ENCODE measurements around the gene HNF1A.
A peak's percentile ranks its signal among the peaks of the same experiment; 100 is the strongest.

HNF1A gene

GRCh38 chr12:121011820-121012219 lies 33.5 kb downstream of the HNF1A start:
- H3K36me3 ChIP-seq (ENCODE audit: control insufficient read depth, insufficient read depth, low read length) = peaks cover 58% of the 10 kb centered on the region

GRCh38 chr12:121013715-121014114 lies 35.4 kb downstream of the HNF1A start:
- Histone ChIP-seq H3K36me3 (ENCODE audit: control insufficient read depth, insufficient read depth, low read length) (peaks cover 39% of the 10 kb centered on the region), H3K9ac (ENCODE audit: low read depth, low read length) (no peak overlapping the region), H3K9me3 (ENCODE audit: control insufficient read depth, insufficient read depth, low read length) (no peaks in the 10 kb centered on the region), H3K4me1 (ENCODE audit: control insufficient read depth, insufficient read depth, low read length) (peaks cover 6% of the 10 kb centered on the region; the same call in 1 of the 2 replicates), H3K27ac (ENCODE audit: low read depth, low read length) (no peak overlapping the region), H3K4me3 (ENCODE audit: low read depth, low read length) (no peak overlapping the region), H3K27me3 (ENCODE audit: control insufficient read depth, insufficient read depth, low read length) (no peaks in the 10 kb centered on the region)

More at GRCh38 chr12:121011820-121012219, 33.5 kb downstream of the HNF1A start:
- H3K27ac ChIP-seq (ENCODE audit: low read depth, low read length) = no peak overlapping the region
- H3K4me3 ChIP-seq (ENCODE audit: low read depth, low read length) = no peak overlapping the region
- H3K9me3 ChIP-seq (ENCODE audit: control insufficient read depth, insufficient read depth, low read length) = no peaks in the 10 kb centered on the region
- peaks cover 6% of the 10 kb centered on the region; the same call in 1 of the 2 replicates for H3K4me1 ChIP-seq (ENCODE audit: control insufficient read depth, insufficient read depth, low read length)
- H3K27me3 ChIP-seq (ENCODE audit: control insufficient read depth, insufficient read depth, low read length) = no peaks in the 10 kb centered on the region
- no peak overlapping the region for H3K9ac ChIP-seq (ENCODE audit: low read depth, low read length)

- peak within 1 kb of the TSS; percentile 80 for H3K27ac ChIP-seq (ENCODE audit: low read depth, low read length)
- no peaks in the 10 kb centered on the region for H3K9me3 ChIP-seq (ENCODE audit: control insufficient read depth, insufficient read depth, low read length)
- H3K9ac ChIP-seq (ENCODE audit: low read depth, low read length) = peak within 1 kb of the TSS; percentile 86
- peaks cover 18% of the 10 kb centered on the region for H3K36me3 ChIP-seq (ENCODE audit: control insufficient read depth, insufficient read depth, low read length)
- peaks cover 6% of the 10 kb centered on the region; the same call in 1 of the 2 replicates for H3K4me1 ChIP-seq (ENCODE audit: control insufficient read depth, insufficient read depth, low read length)
- H3K4me3 ChIP-seq (ENCODE audit: low read depth, low read length) = peak within 1 kb of the TSS; percentile 80
- H3K27me3 ChIP-seq (ENCODE audit: control insufficient read depth, insufficient read depth, low read length) = no peaks in the 10 kb centered on the region
Observed at GRCh38 chr12:121015825-121016766, 37.8 kb downstream of the HNF1A start, which contains the start of gene C12orf43. Gene C12orf43 (minus strand): TSS chr12:121016487. CDS start chr12:121016474, 13 bp downstream.

- no peak overlapping the region for H3K27ac ChIP-seq (ENCODE audit: low read depth, low read length)
- H3K4me1 ChIP-seq (ENCODE audit: control insufficient read depth, insufficient read depth, low read length) = peaks cover 6% of the 10 kb centered on the region; the same call in 1 of the 2 replicates
- H3K9ac ChIP-seq (ENCODE audit: low read depth, low read length) = no peak overlapping the region
- no peaks in the 10 kb centered on the region for H3K9me3 ChIP-seq (ENCODE audit: control insufficient read depth, insufficient read depth, low read length)
- H3K36me3 ChIP-seq (ENCODE audit: control insufficient read depth, insufficient read depth, low read length) = peaks cover 8% of the 10 kb centered on the region; the same call in 1 of the 2 replicates
- H3K27me3 ChIP-seq (ENCODE audit: control insufficient read depth, insufficient read depth, low read length) = no peaks in the 10 kb centered on the region
- H3K4me3 ChIP-seq (ENCODE audit: low read depth, low read length) = no peak overlapping the region
Observed at GRCh38 chr12:121017966-121018491, 39.7 kb downstream of the HNF1A start.

- no peak overlapping the region for H3K9ac ChIP-seq (ENCODE audit: low read depth, low read length)
- H3K4me3 ChIP-seq (ENCODE audit: low read depth, low read length) = no peak overlapping the region
- no peaks in the 10 kb centered on the region for H3K27me3 ChIP-seq (ENCODE audit: control insufficient read depth, insufficient read depth, low read length)
- peaks cover 6% of the 10 kb centered on the region; the same call in 1 of the 2 replicates for H3K4me1 ChIP-seq (ENCODE audit: control insufficient read depth, insufficient read depth, low read length)
- no peaks in the 10 kb centered on the region for H3K9me3 ChIP-seq (ENCODE audit: control insufficient read depth, insufficient read depth, low read length)
- H3K36me3 ChIP-seq (ENCODE audit: control insufficient read depth, insufficient read depth, low read length) = no peaks in the 10 kb centered on the region
- no peak overlapping the region for H3K27ac ChIP-seq (ENCODE audit: low read depth, low read length)
Observed at GRCh38 chr12:121018860-121019617, 40.7 kb downstream of the HNF1A start.

GRCh38 chr12:121021754-121022153 lies 43.4 kb downstream of the HNF1A start:
- H3K4me1 ChIP-seq (ENCODE audit: control insufficient read depth, insufficient read depth, low read length) = no peaks in the 10 kb centered on the region
- H3K9ac ChIP-seq (ENCODE audit: low read depth, low read length) = no peak overlapping the region

GRCh38 chr12:121022713-121023112 lies 44.4 kb downstream of the HNF1A start:
- no peaks in the 10 kb centered on the region for H3K4me1 ChIP-seq (ENCODE audit: control insufficient read depth, insufficient read depth, low read length)
- no peaks in the 10 kb centered on the region for H3K36me3 ChIP-seq (ENCODE audit: control insufficient read depth, insufficient read depth, low read length)
- H3K9ac ChIP-seq (ENCODE audit: low read depth, low read length) = no peak overlapping the region
- no peaks in the 10 kb centered on the region for H3K9me3 ChIP-seq (ENCODE audit: control insufficient read depth, insufficient read depth, low read length)
- H3K27ac ChIP-seq (ENCODE audit: low read depth, low read length) = no peak overlapping the region
- H3K4me3 ChIP-seq (ENCODE audit: low read depth, low read length) = no peak overlapping the region
- H3K27me3 ChIP-seq (ENCODE audit: control insufficient read depth, insufficient read depth, low read length) = no peaks in the 10 kb centered on the region

More at GRCh38 chr12:121021754-121022153, 43.4 kb downstream of the HNF1A start:
- Histone ChIP-seq H3K4me3 (ENCODE audit: low read depth, low read length) (no peak overlapping the region), H3K9me3 (ENCODE audit: control insufficient read depth, insufficient read depth, low read length) (no peaks in the 10 kb centered on the region), H3K27me3 (ENCODE audit: control insufficient read depth, insufficient read depth, low read length) (no peaks in the 10 kb centered on the region), H3K27ac (ENCODE audit: low read depth, low read length) (no peak overlapping the region), H3K36me3 (ENCODE audit: control insufficient read depth, insufficient read depth, low read length) (no peaks in the 10 kb centered on the region)

- Histone ChIP-seq H3K9ac (ENCODE audit: low read depth, low read length) (no peak overlapping the region), H3K27ac (ENCODE audit: low read depth, low read length) (no peak overlapping the region), H3K4me1 (ENCODE audit: control insufficient read depth, insufficient read depth, low read length) (no peaks in the 10 kb centered on the region), H3K36me3 (ENCODE audit: control insufficient read depth, insufficient read depth, low read length) (no peaks in the 10 kb centered on the region), H3K4me3 (ENCODE audit: low read depth, low read length) (no peak overlapping the region), H3K9me3 (ENCODE audit: control insufficient read depth, insufficient read depth, low read length) (no peaks in the 10 kb centered on the region), H3K27me3 (ENCODE audit: control insufficient read depth, insufficient read depth, low read length) (no peaks in the 10 kb centered on the region)
Observed at GRCh38 chr12:121023799-121024198, 45.5 kb downstream of the HNF1A start.

- H3K27me3 ChIP-seq (ENCODE audit: control insufficient read depth, insufficient read depth, low read length) = no peaks in the 10 kb centered on the region
- peak overlapping the region; percentile 56 for H3K27ac ChIP-seq (ENCODE audit: low read depth, low read length)
- no peak overlapping the region for H3K9ac ChIP-seq (ENCODE audit: low read depth, low read length)
- H3K36me3 ChIP-seq (ENCODE audit: control insufficient read depth, insufficient read depth, low read length) = no peaks in the 10 kb centered on the region
- no peak overlapping the region for H3K4me3 ChIP-seq (ENCODE audit: low read depth, low read length)
- H3K9me3 ChIP-seq (ENCODE audit: control insufficient read depth, insufficient read depth, low read length) = no peaks in the 10 kb centered on the region
- no peaks in the 10 kb centered on the region for H3K4me1 ChIP-seq (ENCODE audit: control insufficient read depth, insufficient read depth, low read length)
Observed at GRCh38 chr12:121025442-121026226, 47.3 kb downstream of the HNF1A start.

Data from HUES48 (cell line).